Nephron (organoid): ENCODE measurements around the gene SHROOM1.

Experiments used
- H3K27ac Mint-ChIP-seq, 3 experiments: 2 replicates each; pipeline ENCODE4 v1.8.0; 2020; ENCODE audit warnings: mixed read lengths in 3 of 3, mild to moderate bottlenecking in 2 of 3, moderate library complexity in 1 of 3
- H3K27me3 Mint-ChIP-seq: 2 replicates; pipeline ENCODE4 v1.8.0; 2021; ENCODE audit warnings: low read depth, mild to moderate bottlenecking, moderate library complexity, mixed read lengths
- H3K36me3 Mint-ChIP-seq: 2 replicates; pipeline ENCODE4 v1.8.0; 2020; ENCODE audit warnings: low read depth, mixed read lengths
- H3K4me1 Mint-ChIP-seq: 2 replicates; pipeline ENCODE4 v1.8.0; 2020; ENCODE audit warnings: mixed read lengths
- H3K4me3 Mint-ChIP-seq, 3 experiments: 2 replicates each; pipeline ENCODE4 v1.8.0; 2020; ENCODE audit warnings: mild to moderate bottlenecking in 3 of 3, mixed read lengths in 3 of 3, moderate library complexity in 2 of 3
- H3K9me3 Mint-ChIP-seq: 2 replicates; pipeline ENCODE4 v1.8.0; 2020; ENCODE audit warnings: mixed read lengths
- CTCF ChIP-seq, 3 experiments: fragments of 200-600 bp; sonication (generic); IDR thresholded peaks; one replicate each; pipeline ENCODE4 v1.5.0; 2021; ENCODE audit warnings: antibody characterized with exemption in 3 of 3; ENCODE audit not compliant: unreplicated experiment in 3 of 3

Gene SHROOM1

GRCh38 chr5:132816083-132816482 is 14.4 kb downstream of the SHROOM1 start:
- Mint-ChIP-seq H3K36me3 (no peaks in the 10 kb centered on the region), H3K4me1 (peaks cover 13% of the 10 kb centered on the region), H3K4me3 (no peak overlapping the region), H3K27me3 (peaks cover 77% of the 10 kb centered on the region), H3K9me3 (no peaks in the 10 kb centered on the region), H3K27ac (no peak overlapping the region)
- TF ChIP-seq CTCF (IDR thresholded peaks at IDR 0.05; ENCODE audit: unreplicated experiment in 3 of 3), result no peak

- peak overlapping the region; percentile 71 to 76 (median 72) for H3K4me3 Mint-ChIP-seq
- no peaks in the 10 kb centered on the region for H3K36me3 Mint-ChIP-seq
- H3K4me1 Mint-ChIP-seq, result peaks cover 13% of the 10 kb centered on the region
- peak overlapping the region in 1 of 3 experiments; percentile 28 for H3K27ac Mint-ChIP-seq
- peaks cover 79% of the 10 kb centered on the region for H3K27me3 Mint-ChIP-seq
- TF ChIP-seq CTCF (IDR thresholded peaks at IDR 0.05; ENCODE audit: unreplicated experiment in 3 of 3), result no peak
- no peaks in the 10 kb centered on the region for H3K9me3 Mint-ChIP-seq
These were observed 15.0 kb downstream of the SHROOM1 start for GRCh38 chr5:132815454-132815853.

- Mint-ChIP-seq H3K4me3 (peak overlapping the region; percentile 71 to 76 (median 72)), H3K27me3 (peaks cover 81% of the 10 kb centered on the region), H3K36me3 (no peaks in the 10 kb centered on the region), H3K9me3 (no peaks in the 10 kb centered on the region), H3K27ac (peak overlapping the region in 1 of 3 experiments; percentile 28), H3K4me1 (peaks cover 8% of the 10 kb centered on the region)
- no peak for TF ChIP-seq CTCF (IDR thresholded peaks at IDR 0.05; ENCODE audit: unreplicated experiment in 3 of 3)
These were observed 15.7 kb downstream of the SHROOM1 start for GRCh38 chr5:132814503-132815294.

GRCh38 chr5:132813599-132814502 is 16.6 kb downstream of the SHROOM1 start:
- H3K4me1 Mint-ChIP-seq, result peaks cover 8% of the 10 kb centered on the region
- no peak overlapping the region for H3K27ac Mint-ChIP-seq
- H3K27me3 Mint-ChIP-seq, result peaks cover 82% of the 10 kb centered on the region
- H3K4me3 Mint-ChIP-seq, result peak overlapping the region in 1 of 3 experiments; percentile 37
- no peaks in the 10 kb centered on the region for H3K9me3 Mint-ChIP-seq
- no peak for TF ChIP-seq CTCF (IDR thresholded peaks at IDR 0.05; ENCODE audit: unreplicated experiment in 3 of 3)
- no peaks in the 10 kb centered on the region for H3K36me3 Mint-ChIP-seq

GRCh38 chr5:132812781-132813598 is 17.5 kb downstream of the SHROOM1 start, which contains the start of gene SOWAHA:
SOWAHA (plus strand) TSS chr5:132813302; CDS start chr5:132813622, 320 bp downstream.
- Mint-ChIP-seq H3K27ac (peak within 1 kb of the TSS in 1 of 3 experiments; percentile 45), H3K4me3 (peak within 1 kb of the TSS; percentile 79 to 83 (median 83)), H3K36me3 (no peaks in the 10 kb centered on the region), H3K4me1 (peaks cover 8% of the 10 kb centered on the region), H3K9me3 (no peaks in the 10 kb centered on the region), H3K27me3 (peaks cover 77% of the 10 kb centered on the region)
- no peak for TF ChIP-seq CTCF (IDR thresholded peaks at IDR 0.05; ENCODE audit: unreplicated experiment in 3 of 3)
